HepG2 (cell line): Measurements from ENCODE around the gene NPAS2. TPM values are rescaled to one million over a fixed set of nuclear protein-coding genes. Genes with fewer than 3 reads are reported as not detected.

Experiments
- ARID5B ChIP-seq: IDR thresholded peaks from 2 replicates; pipeline ENCODE4 v1.4.0; 2020; ENCODE audit warnings: mild to moderate bottlenecking, missing genetic modification reagents
- ATF4 ChIP-seq, 2 experiments: fragments of 450-650 bp in 1 of 2; sonication (generic) in 1 of 2; formaldehyde crosslinking; IDR thresholded peaks; 2 replicates each; pipeline versions ENCODE4 v1.5.0 to v1.8.0; 2020 to 2022; ENCODE audit warnings: mild to moderate bottlenecking in 1 of 2, missing genetic modification reagents in 1 of 2
- DDIT3 ChIP-seq: sonication (generic); formaldehyde crosslinking; IDR thresholded peaks from 2 replicates; pipeline ENCODE4 v1.4.0; 2020; ENCODE audit warnings: mild to moderate bottlenecking, missing genetic modification reagents
- FOSL2 ChIP-seq: sonication (generic); formaldehyde crosslinking; IDR thresholded peaks from 2 replicates; pipeline ENCODE4 v1.4.0; 2020; ENCODE audit warnings: missing genetic modification reagents
- GABPB1 ChIP-seq: IDR thresholded peaks from 2 replicates; pipeline ENCODE4 v1.6.1; 2016; ENCODE audit warnings: mild to moderate bottlenecking, missing genetic modification reagents, moderate library complexity, missing compliant biosample characterization
- HOXA5 ChIP-seq: sonication (generic); formaldehyde crosslinking; IDR thresholded peaks from 2 replicates; pipeline ENCODE4 v1.4.0; 2020; ENCODE audit warnings: missing genetic modification reagents
- MAFK ChIP-seq, 2 experiments: IDR thresholded peaks in 1 of 2; conservative IDR thresholded peaks in 1 of 2; 2 replicates each; pipeline ENCODE4 v1.6.1; 2011; ENCODE audit warnings: improper control_type of control experiment in 2 of 2, low read length in 2 of 2
- NAIF1 ChIP-seq: sonication (generic); formaldehyde crosslinking; IDR thresholded peaks from 2 replicates; pipeline ENCODE4 v1.5.0; 2020; ENCODE audit warnings: mild to moderate bottlenecking, missing genetic modification reagents, borderline replicate concordance
- PAF1 ChIP-seq: IDR thresholded peaks from 2 replicates; pipeline ENCODE4 v1.6.1; 2016; ENCODE audit warnings: missing genetic modification reagents, missing compliant biosample characterization
- SALL1 ChIP-seq: sonication (generic); formaldehyde crosslinking; IDR thresholded peaks from 2 replicates; pipeline ENCODE4 v1.8.0; 2022; ENCODE audit warnings: mild to moderate bottlenecking, missing genetic modification reagents
- SAP130 ChIP-seq: IDR thresholded peaks from 2 replicates; pipeline ENCODE4 v1.6.1; 2016; ENCODE audit warnings: low read depth
- SMC3 ChIP-seq: IDR thresholded peaks from 2 replicates; pipeline ENCODE4 v1.6.1; 2011; ENCODE audit warnings: low read length, improper control_type of control experiment
- SP2 ChIP-seq: sonication (generic); formaldehyde crosslinking; IDR thresholded peaks from 2 replicates; pipeline ENCODE4 v1.5.1; 2020; ENCODE audit warnings: mild to moderate bottlenecking, missing genetic modification reagents
- TAF1 ChIP-seq: sonication (generic); formaldehyde crosslinking; IDR thresholded peaks from 2 replicates; pipeline ENCODE4 v1.4.0; 2020; ENCODE audit warnings: missing genetic modification reagents
- THYN1 ChIP-seq: sonication (generic); formaldehyde crosslinking; IDR thresholded peaks from 2 replicates; pipeline ENCODE4 v1.8.1; 2023; ENCODE audit warnings: low read depth, mild to moderate bottlenecking, moderate library complexity, missing genetic modification reagents, borderline replicate concordance
- XRCC5 ChIP-seq: fragments of 200-400 bp; formaldehyde crosslinking; optimal IDR thresholded peaks from 2 replicates; pipeline ENCODE3; 2017; ENCODE audit warnings: mild to moderate bottlenecking, low read length
- ZNF549 ChIP-seq: sonication (generic); formaldehyde crosslinking; IDR thresholded peaks from 2 replicates; pipeline ENCODE4 v1.5.0; 2020; ENCODE audit warnings: missing genetic modification reagents
- polyA plus RNA-seq, 8 experiments: library from polyadenylated mRNA; depleted of rRNA in 3 of 8; stranded (reverse) in 7 of 8; unstranded in 1 of 8; fragments of >200 nt; fragmentation: Illumina TruSeq in 4 of 8; extraction: Trizol in 4 of 8; gene quantifications; 2 replicates each; pipeline versions ENCODE4 v1.2.1 to v1.2.3, GENCODE V29; 2011 to 2016; ENCODE audit warnings: low read depth in 4 of 8, missing spikeins in 1 of 8, mixed read lengths in 1 of 8; ENCODE audit not compliant: insufficient read depth in 1 of 8
- total RNA-seq, 5 experiments: library from RNA; depleted of rRNA; stranded (reverse); fragments of >200 nt; fragmentation: Illumina TruSeq; extraction: Trizol; gene quantifications; 2 replicates each; pipeline ENCODE4 v1.2.3, GENCODE V29; 2016; ENCODE audit warnings: low read depth in 1 of 5
- TF ChIP-seq, protein P1 (sequence below): IDR thresholded peaks from 2 replicates; pipeline ENCODE4 v1.6.1; 2012; ENCODE audit warnings: low read depth, low read length, improper control_type of control experiment
- TF ChIP-seq, protein P2 (sequence below): sonication (generic); formaldehyde crosslinking; IDR thresholded peaks from 2 replicates; pipeline ENCODE4 v1.4.0; 2020; ENCODE audit warnings: missing genetic modification reagents

Gene NPAS2
- total and polyA plus RNA-seq, 2 of the 13 experiments (the other 11 are each of a cell fraction or from before 2014, with no cell fraction given) = 14.8 to 37.5 TPM

- TF ChIP-seq, protein P1, sequence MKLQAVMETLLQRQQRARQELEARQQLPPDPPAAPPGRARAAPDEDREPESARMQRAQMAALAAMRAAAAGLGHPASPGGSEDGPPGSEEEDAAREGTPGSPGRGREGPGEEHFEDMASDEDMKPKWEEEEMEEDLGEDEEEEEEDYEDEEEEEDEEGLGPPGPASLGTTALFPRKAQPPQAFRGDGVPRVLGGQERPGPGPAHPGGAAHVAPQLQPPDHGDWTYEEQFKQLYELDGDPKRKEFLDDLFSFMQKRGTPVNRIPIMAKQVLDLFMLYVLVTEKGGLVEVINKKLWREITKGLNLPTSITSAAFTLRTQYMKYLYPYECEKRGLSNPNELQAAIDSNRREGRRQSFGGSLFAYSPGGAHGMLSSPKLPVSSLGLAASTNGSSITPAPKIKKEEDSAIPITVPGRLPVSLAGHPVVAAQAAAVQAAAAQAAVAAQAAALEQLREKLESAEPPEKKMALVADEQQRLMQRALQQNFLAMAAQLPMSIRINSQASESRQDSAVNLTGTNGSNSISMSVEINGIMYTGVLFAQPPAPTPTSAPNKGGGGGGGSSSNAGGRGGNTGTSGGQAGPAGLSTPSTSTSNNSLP = peak; percentile 74
- TF ChIP-seq, protein P2, sequence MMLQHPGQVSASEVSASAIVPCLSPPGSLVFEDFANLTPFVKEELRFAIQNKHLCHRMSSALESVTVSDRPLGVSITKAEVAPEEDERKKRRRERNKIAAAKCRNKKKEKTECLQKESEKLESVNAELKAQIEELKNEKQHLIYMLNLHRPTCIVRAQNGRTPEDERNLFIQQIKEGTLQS (CRISPR knock-in tag) = peak; percentile 42; the same call in 1 of the 2 replicates
- TF ChIP-seq ARID5B (CRISPR knock-in tag) (peak; percentile 53; the same call in 1 of the 2 replicates), SAP130 (CRISPR knock-in tag) (peak; percentile 48), MAFK (conservative IDR thresholded peaks at IDR 0.05 in 1 of 2, IDR thresholded peaks at IDR 0.05 in 1 of 2; ENCODE audit: low read length in 2 of 2) (peak; percentile 79 to 81), ATF4 (CRISPR knock-in tag; IDR thresholded peaks at IDR 0.05) (0 out of 4 replicates have a peak, but pooled peaks of 1 of the 2 experiments have one; percentile 18), GABPB1 (peak; percentile 14; the same call in 1 of the 2 replicates), ZNF549 (CRISPR knock-in tag) (no peak), NAIF1 (CRISPR knock-in tag) (no peak), DDIT3 (CRISPR knock-in tag) (no peak), PAF1 (CRISPR knock-in tag) (no peak), XRCC5 (peak; percentile 66), SP2 (CRISPR knock-in tag) (no peak), SALL1 (CRISPR knock-in tag) (peak; percentile 34; the same call in 1 of the 2 replicates), HOXA5 (CRISPR knock-in tag) (no peak), TAF1 (CRISPR knock-in tag) (no peak), THYN1 (no peak), SMC3 (peak; percentile 33; the same call in 1 of the 2 replicates), FOSL2 (CRISPR knock-in tag) (peak; percentile 92)
These were observed 83.0 kb downstream of the NPAS2 start (continued) for GRCh38 chr2:100902817-100903405.
